Upper lobe of left lung (tissue), 4 donors: ENCODE data around the gene ERCC8.

Experiments used
- CTCF ChIP-seq, 6 experiments: fragments of 450-650 bp in 4 of 6; fragments of 200-600 bp in 2 of 6; sonication (generic) in 2 of 6; IDR thresholded peaks; one replicate each; pipeline ENCODE4 v1.5.1; 2016 to 2019; ENCODE audit warnings: antibody characterized with exemption in 6 of 6
- POLR2A ChIP-seq, 4 donors: fragments of 450-650 bp; IDR thresholded peaks; one replicate each; pipeline ENCODE4 v1.5.1; 2016 to 2017; ENCODE audit warnings: antibody characterized with exemption in 4 of 4, mild to moderate bottlenecking in 2 of 4
- POLR2AphosphoS5 ChIP-seq, 2 donors: sonication (generic); formaldehyde crosslinking; IDR thresholded peaks; one replicate each; pipeline ENCODE4 v1.5.1; 2017; ENCODE audit warnings: antibody characterized with exemption in 2 of 2

GRCh38 chr5:60835554-60835953 is 109.3 kb downstream of the ERCC8 start:
- no peak for TF ChIP-seq POLR2A (IDR thresholded peaks at IDR 0.05)
- no peak for TF ChIP-seq POLR2AphosphoS5 (IDR thresholded peaks at IDR 0.05)
- no peak for TF ChIP-seq CTCF (IDR thresholded peaks at IDR 0.05)
